ENCODE results near the gene CDC14A. TPM values are rescaled to one million over a fixed set of nuclear protein-coding genes. Genes with fewer than 3 reads are reported as not detected.

The CDC14A gene
- total RNA-seq, 1 experiment from 2014 or later, result 3.4 TPM

- no TSS peak for BruUV-seq (replicated peaks)
- ATAC-seq (no peak), DNase-seq (no peak)
- no peak for TF ChIP-seq EZH2 (IDR thresholded peaks at IDR 0.05; ENCODE audit: low read length, unreplicated experiment)
- no peak for TF ChIP-seq EZH2phosphoT487 (IDR thresholded peaks at IDR 0.05; ENCODE audit: borderline replicate concordance, low read length)
- no peak for TF ChIP-seq CTCF (conservative IDR thresholded peaks at IDR 0.05; ENCODE audit: low read depth, low read length)
- ChIA-PET CTCF (no interaction called here), POLR2A (ENCODE audit: unreplicated experiment) (no interaction called here)
- Histone ChIP-seq H3K36me3 (ENCODE audit: low read depth, low read length) (no peaks in the 10 kb centered on the region), H2AFZ (ENCODE audit: low read length) (no peak overlapping the region), H3K9ac (ENCODE audit: low read length) (no peak overlapping the region), H3K27me3 (ENCODE audit: low read length) (no peaks in the 10 kb centered on the region), H3K27ac (ENCODE audit: low read length) (no peak overlapping the region), H3K4me3 (ENCODE audit: low read length) (no peak overlapping the region), H3F3A (ENCODE audit: low read length, unreplicated experiment) (no peaks in the 10 kb centered on the region), H3K79me2 (ENCODE audit: low read length) (no peaks in the 10 kb centered on the region), H4K20me1 (ENCODE audit: low read length) (no peaks in the 10 kb centered on the region), H3K4me1 (ENCODE audit: insufficient read depth, low read length) (no peaks in the 10 kb centered on the region), H3K9me2 (replicated peaks; ENCODE audit: low read length) (no peaks in the 10 kb centered on the region), H3K9me3 (ENCODE audit: low read length) (no peaks in the 10 kb centered on the region), H3K4me2 (ENCODE audit: low read length) (no peak overlapping the region)
- intact Hi-C loops (cut with micrococcal nuclease), result no loop called here
Observed at GRCh38 chr1:100530880-100531487, 178.7 kb downstream of the CDC14A start.

- CTCF ChIA-PET, result no interaction called here
- Histone ChIP-seq H3K9me3 (ENCODE audit: low read length) (no peaks in the 10 kb centered on the region), H3K9me2 (replicated peaks; ENCODE audit: low read length) (no peaks in the 10 kb centered on the region), H3K4me1 (ENCODE audit: insufficient read depth, low read length) (no peaks in the 10 kb centered on the region), H3K4me2 (ENCODE audit: low read length) (no peak overlapping the region), H3K27ac (ENCODE audit: low read length) (no peak overlapping the region), H3K79me2 (ENCODE audit: low read length) (no peaks in the 10 kb centered on the region), H3K4me3 (ENCODE audit: low read length) (no peak overlapping the region), H2AFZ (ENCODE audit: low read length) (no peak overlapping the region), H3K9ac (ENCODE audit: low read length) (no peak overlapping the region), H3K36me3 (ENCODE audit: low read depth, low read length) (no peaks in the 10 kb centered on the region), H4K20me1 (ENCODE audit: low read length) (no peaks in the 10 kb centered on the region), H3F3A (ENCODE audit: low read length, unreplicated experiment) (no peaks in the 10 kb centered on the region), H3K27me3 (ENCODE audit: low read length) (peaks cover 6% of the 10 kb centered on the region; the same call in 1 of the 2 replicates)
- POLR2A ChIA-PET (ENCODE audit: unreplicated experiment), result no interaction called here
- no peak for TF ChIP-seq EZH2 (IDR thresholded peaks at IDR 0.05; ENCODE audit: low read length, unreplicated experiment)
- no peak for TF ChIP-seq EZH2phosphoT487 (IDR thresholded peaks at IDR 0.05; ENCODE audit: borderline replicate concordance, low read length)
- TF ChIP-seq CTCF (conservative IDR thresholded peaks at IDR 0.05; ENCODE audit: low read depth, low read length), result no peak
- DNase-seq, result no peak
- ATAC-seq, result no peak
- BruUV-seq (replicated peaks), result no TSS peak
- intact Hi-C loops (cut with micrococcal nuclease), result no loop called here
Observed at GRCh38 chr1:100532645-100533044, 180.3 kb downstream of the CDC14A start.

GRCh38 chr1:100535264-100535663 is 183.0 kb downstream of the CDC14A start:
- BruUV-seq (replicated peaks), result no TSS peak
- no peaks in the 10 kb centered on the region for H3F3A ChIP-seq (ENCODE audit: low read length, unreplicated experiment)
- no peak overlapping the region for H3K4me2 ChIP-seq (ENCODE audit: low read length)
- CTCF ChIA-PET, result no interaction called here
- H3K27me3 ChIP-seq (ENCODE audit: low read length), result peaks cover 27% of the 10 kb centered on the region
- ATAC-seq (no peak), DNase-seq (no peak)
- H2AFZ ChIP-seq (ENCODE audit: low read length), result no peak overlapping the region
- H3K9me3 ChIP-seq (ENCODE audit: low read length), result no peaks in the 10 kb centered on the region
- no peaks in the 10 kb centered on the region for H3K36me3 ChIP-seq (ENCODE audit: low read depth, low read length)
- H4K20me1 ChIP-seq (ENCODE audit: low read length), result no peaks in the 10 kb centered on the region
- peaks cover 9% of the 10 kb centered on the region for H3K4me1 ChIP-seq (ENCODE audit: insufficient read depth, low read length)
- no peak overlapping the region for H3K27ac ChIP-seq (ENCODE audit: low read length)
- no peaks in the 10 kb centered on the region for H3K79me2 ChIP-seq (ENCODE audit: low read length)
- no peaks in the 10 kb centered on the region for H3K9me2 ChIP-seq (replicated peaks; ENCODE audit: low read length)
- H3K9ac ChIP-seq (ENCODE audit: low read length), result no peak overlapping the region
- intact Hi-C loops (cut with micrococcal nuclease), result no loop called here
- TF ChIP-seq EZH2 (IDR thresholded peaks at IDR 0.05; ENCODE audit: low read length, unreplicated experiment), result no peak
- no peak for TF ChIP-seq EZH2phosphoT487 (IDR thresholded peaks at IDR 0.05; ENCODE audit: borderline replicate concordance, low read length)
- TF ChIP-seq CTCF (conservative IDR thresholded peaks at IDR 0.05; ENCODE audit: low read depth, low read length), result no peak
- POLR2A ChIA-PET (ENCODE audit: unreplicated experiment), result no interaction called here
- H3K4me3 ChIP-seq (ENCODE audit: low read length), result no peak overlapping the region
